Neural progenitor cell (in vitro differentiated cells): Measurements from ENCODE around the gene FANCD2.

Experiments
- CTCF ChIP-seq: fragments of 200-600 bp; sonication (generic); IDR thresholded peaks from 2 replicates; pipeline ENCODE4 v1.5.1; 2017; ENCODE audit warnings: antibody characterized with exemption, mild to moderate bottlenecking
- EZH2 ChIP-seq: fragments of 200-600 bp; sonication (generic); IDR thresholded peaks from 2 replicates; pipeline ENCODE4 v1.6.1; 2017; ENCODE audit warnings: antibody characterized with exemption, mild to moderate bottlenecking, moderate library complexity
- EZH2phosphoT487 ChIP-seq: fragments of 200-600 bp; sonication (generic); IDR thresholded peaks from 2 replicates; pipeline ENCODE4 v1.6.1; 2017; ENCODE audit warnings: antibody characterized with exemption

- TF ChIP-seq CTCF (no peak), EZH2 (no peak), EZH2phosphoT487 (no peak)
Measured at GRCh38 chr3:9986230-9986725, 40.0 kb upstream of the FANCD2 start.
